AG04449 (cell line): ENCODE data around the gene STT3A.
A peak's percentile ranks its signal among the peaks of the same experiment; 100 is the strongest.

Experiments
- CTCF ChIA-PET: fragments of 350-600 bp; formaldehyde crosslinking; extraction: SDS; loops from one replicate; lab custom pipeline; 2021; ENCODE audit warnings: antibody characterized with exemption; lab: Yijun Ruan, JAX
- POLR2A ChIA-PET: fragments of 400-600, 350-600 bp; formaldehyde crosslinking; extraction: SDS; loops from one replicate; lab custom pipeline; 2020; ENCODE audit warnings: antibody characterized with exemption, inconsistent platforms; lab: Yijun Ruan, JAX
- DNase-seq: peaks from one replicate; pipeline ENCODE4 v3.0.0-alpha.2; 2010; ENCODE audit warnings: low read depth, low spot score
- H3K4me3 ChIP-seq: 2 replicates; pipeline ENCODE4 v1.5.1; 2011; ENCODE audit warnings: low read depth, mild to moderate bottlenecking, control low read depth, low read length
- TF ChIP-seq, protein P1 (sequence below): IDR thresholded peaks from one replicate; pipeline ENCODE4 v1.5.1; 2011; ENCODE audit warnings: mild to moderate bottlenecking, moderate library complexity, low read length, control low read depth, inconsistent platforms; ENCODE audit not compliant: insufficient read depth; ENCODE audit errors: missing control alignments

Gene STT3A

DNA sequence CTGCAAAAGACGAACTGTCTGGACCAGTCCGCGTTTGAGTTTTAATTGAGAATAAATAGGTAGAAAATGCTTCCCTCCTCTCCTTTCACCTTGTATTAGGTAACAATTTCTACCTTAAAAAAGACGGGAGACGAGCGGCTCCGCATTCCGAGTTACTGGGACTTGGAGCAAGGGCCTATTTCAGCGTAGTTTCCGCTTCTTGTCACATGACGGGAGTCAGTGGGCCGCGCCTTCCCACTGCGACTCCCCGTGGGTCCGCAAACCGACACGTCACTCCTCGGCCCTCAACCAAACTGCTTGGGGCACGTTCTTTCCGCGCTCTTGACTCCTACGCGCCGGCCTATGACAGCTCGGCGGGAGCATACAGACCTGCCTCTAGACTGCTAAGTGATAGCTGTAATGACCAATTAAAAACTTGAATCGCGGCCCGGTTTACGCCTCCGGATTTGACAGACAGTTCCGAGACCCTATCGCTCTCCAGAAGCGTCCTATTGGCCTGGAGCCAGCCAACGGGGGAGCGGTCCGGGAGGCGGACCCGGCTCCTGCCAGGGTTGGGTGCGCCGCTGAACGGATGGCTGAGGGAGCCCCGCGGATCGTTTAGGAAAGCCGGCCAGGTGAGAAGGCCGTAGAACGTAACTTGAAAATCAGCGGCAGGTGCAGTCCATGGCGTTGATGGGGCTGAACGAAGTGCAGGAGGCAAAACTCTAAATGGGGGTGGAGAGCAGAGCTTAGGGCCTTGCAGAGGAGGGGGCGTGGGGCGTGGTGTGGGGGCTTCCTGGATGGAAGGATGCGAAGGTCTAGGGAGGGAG is at the start of gene STT3A:
STT3A (plus strand) TSS at position 548 of the 809 bp plus-strand sequence. CDS start 3,064 bp downstream, outside the sequence.
- TF ChIP-seq, protein P1, sequence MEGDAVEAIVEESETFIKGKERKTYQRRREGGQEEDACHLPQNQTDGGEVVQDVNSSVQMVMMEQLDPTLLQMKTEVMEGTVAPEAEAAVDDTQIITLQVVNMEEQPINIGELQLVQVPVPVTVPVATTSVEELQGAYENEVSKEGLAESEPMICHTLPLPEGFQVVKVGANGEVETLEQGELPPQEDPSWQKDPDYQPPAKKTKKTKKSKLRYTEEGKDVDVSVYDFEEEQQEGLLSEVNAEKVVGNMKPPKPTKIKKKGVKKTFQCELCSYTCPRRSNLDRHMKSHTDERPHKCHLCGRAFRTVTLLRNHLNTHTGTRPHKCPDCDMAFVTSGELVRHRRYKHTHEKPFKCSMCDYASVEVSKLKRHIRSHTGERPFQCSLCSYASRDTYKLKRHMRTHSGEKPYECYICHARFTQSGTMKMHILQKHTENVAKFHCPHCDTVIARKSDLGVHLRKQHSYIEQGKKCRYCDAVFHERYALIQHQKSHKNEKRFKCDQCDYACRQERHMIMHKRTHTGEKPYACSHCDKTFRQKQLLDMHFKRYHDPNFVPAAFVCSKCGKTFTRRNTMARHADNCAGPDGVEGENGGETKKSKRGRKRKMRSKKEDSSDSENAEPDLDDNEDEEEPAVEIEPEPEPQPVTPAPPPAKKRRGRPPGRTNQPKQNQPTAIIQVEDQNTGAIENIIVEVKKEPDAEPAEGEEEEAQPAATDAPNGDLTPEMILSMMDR = no peak
- POLR2A ChIA-PET = interaction anchor here (1.0 to 1.9 kb wide), 4 partner anchors 23 to 295 kb away, joined by 4 to 15 read pairs (median 5); partner anchors contain the start of genes EI24 and HYLS1
- H3K4me3 ChIP-seq = peak within 1 kb of the TSS; percentile 99
- CTCF ChIA-PET = interaction anchor here (0.7 to 1.2 kb wide), 3 partner anchors 10 to 90 kb away, joined by 3 read pairs; no protein-coding TSS in a partner anchor
- DNase-seq = peak; percentile 100

DNA sequence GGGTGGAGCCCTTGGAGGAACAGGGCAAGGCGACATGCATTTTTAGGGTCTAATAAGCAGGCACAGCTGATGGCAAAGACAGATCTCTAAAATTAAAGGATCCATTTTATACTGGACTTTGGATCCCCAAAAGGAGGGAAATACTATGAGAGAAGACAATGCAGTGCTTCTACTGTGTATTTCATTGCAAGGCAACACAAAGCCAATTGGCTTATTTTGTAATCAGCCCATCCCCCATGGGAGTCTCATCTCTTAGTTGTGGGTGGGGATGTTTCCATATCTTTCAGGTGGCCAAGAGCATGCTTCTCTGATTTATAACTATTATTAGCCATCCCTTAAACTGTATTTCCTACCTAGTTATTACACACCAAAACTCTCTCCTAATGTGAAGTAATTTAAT is 41.9 kb upstream of the STT3A start:
- TF ChIP-seq, protein P1 = no peak
- ChIA-PET POLR2A (no interaction called here), CTCF (no interaction called here)
- H3K4me3 ChIP-seq = no peak overlapping the region
- no peak for DNase-seq

DNA sequence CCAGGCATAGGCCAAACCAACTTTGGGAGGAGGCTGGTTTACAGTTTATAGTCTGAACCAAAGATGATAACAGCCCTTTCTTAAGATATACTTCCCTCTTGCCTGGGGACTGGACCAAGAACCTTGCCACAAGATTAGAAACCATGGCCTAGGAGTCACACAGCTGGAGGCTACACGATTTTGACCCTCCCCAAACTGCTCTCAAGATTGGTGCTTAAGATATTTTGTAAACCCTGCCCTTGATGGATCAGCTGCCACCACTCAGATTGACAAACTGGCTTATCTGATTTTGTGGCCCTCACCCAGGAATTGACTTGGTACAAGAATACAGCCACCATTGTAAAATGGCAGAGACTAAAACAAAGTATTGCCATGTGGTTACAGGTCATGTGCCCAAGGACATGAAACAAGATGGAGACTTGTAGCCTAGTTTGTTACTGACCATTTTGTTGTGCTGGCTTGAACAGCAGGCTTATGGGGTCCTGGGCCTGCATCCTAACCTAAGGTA is 40.8 kb upstream of the STT3A start:
- CTCF ChIA-PET = no interaction called here
- H3K4me3 ChIP-seq = no peak overlapping the region
- DNase-seq = no peak
- POLR2A ChIA-PET = no interaction called here
- TF ChIP-seq, protein P1 = no peak

DNA sequence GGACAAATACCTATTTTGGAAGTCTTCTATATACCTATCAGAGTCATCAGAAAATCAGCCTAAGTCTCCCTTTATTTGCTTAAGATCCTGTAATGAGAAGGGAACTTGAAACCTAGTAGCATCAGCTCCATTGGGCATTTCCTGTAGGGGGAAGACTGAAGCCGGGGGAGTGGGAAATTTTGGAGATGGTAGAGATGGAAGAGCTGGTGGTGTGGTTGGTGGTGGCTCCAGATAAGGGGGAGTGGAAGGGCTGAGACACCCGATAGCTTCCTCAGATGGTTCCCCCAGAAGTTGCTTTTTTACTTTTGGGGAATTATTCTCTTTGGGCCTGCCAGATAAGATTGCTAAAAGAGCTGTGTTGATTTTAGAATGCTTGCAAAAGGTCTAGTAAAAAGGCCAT is 39.7 kb upstream of the STT3A start:
- no peak overlapping the region for H3K4me3 ChIP-seq
- ChIA-PET CTCF (no interaction called here), POLR2A (no interaction called here)
- TF ChIP-seq, protein P1 = no peak
- no peak for DNase-seq

DNA sequence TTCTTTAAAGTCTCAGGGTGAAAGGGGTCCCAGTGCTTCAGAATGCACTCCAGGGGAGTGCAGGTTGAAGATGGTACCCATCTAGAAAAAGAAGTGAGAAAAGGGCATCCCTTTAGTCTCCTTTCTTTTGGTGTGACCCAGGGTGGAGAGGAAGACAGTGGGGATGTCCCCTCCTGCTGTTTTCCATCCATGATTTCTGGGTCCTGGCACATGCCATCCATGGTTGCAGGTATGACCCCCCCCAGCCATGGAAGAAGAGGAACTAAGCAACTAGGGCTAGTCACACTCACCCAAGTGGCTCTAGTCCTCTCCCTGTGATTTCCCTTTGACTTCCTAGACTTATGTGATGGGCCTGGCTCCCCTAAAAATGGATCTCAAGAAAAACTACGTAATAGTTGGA is 39.3 kb upstream of the STT3A start:
- TF ChIP-seq, protein P1 = no peak
- ChIA-PET POLR2A (no interaction called here), CTCF (no interaction called here)
- DNase-seq = no peak
- H3K4me3 ChIP-seq = no peak overlapping the region

- ChIA-PET POLR2A (no interaction called here), CTCF (no interaction called here)
- H3K4me3 ChIP-seq = no peak overlapping the region
- DNase-seq = no peak
- TF ChIP-seq, protein P1 = no peak
Measured at GRCh38 chr11:125554038-125554437, 38.6 kb upstream of the STT3A start.
